HG02884 (cell line): ENCODE measurements around the gene TRIP4.
"Not testable (repeated sequence)": the region's sequence is repeated elsewhere in the genome, so short reads cannot be mapped to it uniquely, and the experiment has no call there.

ENCODE experiments used
- ATAC-seq: cut with Tn5 transposase; IDR thresholded peaks from one replicate; pipeline ENCODE4 v1.9.1; 2021; ENCODE audit warnings: mild to moderate bottlenecking, moderate library complexity; ENCODE audit not compliant: unreplicated experiment

TRIP4 gene

DNA sequence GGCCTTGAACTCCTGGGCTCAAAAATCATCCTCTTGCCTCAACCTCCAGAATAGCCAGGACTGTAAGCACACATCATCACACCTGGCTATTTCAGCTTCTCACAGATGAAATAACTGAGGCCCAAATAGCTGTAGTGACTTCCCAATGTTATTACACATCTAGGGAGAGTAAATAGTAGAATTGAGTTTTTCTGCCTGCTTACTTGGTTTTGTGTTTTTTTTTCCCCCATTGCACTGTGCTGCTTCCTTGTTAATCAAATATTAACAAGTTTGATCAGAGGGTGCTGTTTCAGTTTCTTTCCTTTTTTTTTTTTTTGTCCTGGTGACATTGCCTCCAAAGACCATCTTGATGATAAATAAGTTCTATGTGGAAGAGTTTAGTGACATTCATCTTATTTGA, 96.1 kb downstream of the TRIP4 start:
- no peak for ATAC-seq

DNA sequence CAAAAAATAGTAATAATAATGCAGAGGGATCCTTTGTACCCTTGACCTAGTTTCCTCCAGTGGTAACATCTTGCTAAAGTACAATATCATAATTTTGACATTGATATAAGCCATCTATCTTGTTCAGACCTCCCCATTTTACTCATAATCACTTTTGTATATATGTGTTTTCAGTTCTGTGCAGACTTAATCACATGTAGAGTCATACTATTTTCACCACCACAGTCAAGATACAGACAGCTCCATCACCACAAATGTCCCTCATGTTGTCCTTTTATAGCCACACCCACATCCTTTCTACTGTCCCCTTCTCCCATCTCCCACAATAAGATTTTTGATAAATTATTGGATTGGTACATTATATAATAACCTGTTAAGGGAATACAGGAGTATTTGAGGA, 98.2 kb downstream of the TRIP4 start:
- no peak for ATAC-seq

DNA sequence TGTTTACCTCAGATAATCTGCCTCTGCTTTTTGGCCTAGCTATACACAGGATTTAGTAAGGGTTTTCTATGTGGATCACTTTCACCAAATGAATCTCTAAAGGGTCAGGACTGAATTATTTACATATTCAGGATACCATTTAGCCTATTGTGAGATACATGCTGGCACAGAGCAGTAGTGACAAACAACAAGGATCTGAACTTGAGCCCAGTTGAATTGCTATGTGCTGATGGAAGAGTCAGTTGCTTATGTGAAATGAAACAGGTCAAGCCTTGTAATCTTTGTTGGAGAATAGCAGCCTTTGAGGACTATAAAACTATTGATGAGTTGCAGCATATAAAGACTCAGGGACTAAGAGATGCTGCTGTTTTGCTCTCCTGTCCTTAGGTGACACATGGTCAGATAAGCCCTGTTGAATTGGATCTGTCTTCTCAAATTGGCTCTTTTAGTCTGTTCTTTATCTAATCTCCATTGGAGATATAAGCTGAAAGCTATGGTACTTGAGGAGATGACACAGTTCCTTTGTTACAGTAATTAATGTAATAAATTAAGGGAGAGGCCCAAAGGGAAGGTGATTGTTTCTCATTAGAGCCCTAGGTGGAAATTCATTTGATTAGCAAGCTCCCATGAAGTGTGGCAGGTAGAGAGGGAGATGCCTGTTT, 103.1 kb downstream of the TRIP4 start:
- ATAC-seq = no peak

DNA sequence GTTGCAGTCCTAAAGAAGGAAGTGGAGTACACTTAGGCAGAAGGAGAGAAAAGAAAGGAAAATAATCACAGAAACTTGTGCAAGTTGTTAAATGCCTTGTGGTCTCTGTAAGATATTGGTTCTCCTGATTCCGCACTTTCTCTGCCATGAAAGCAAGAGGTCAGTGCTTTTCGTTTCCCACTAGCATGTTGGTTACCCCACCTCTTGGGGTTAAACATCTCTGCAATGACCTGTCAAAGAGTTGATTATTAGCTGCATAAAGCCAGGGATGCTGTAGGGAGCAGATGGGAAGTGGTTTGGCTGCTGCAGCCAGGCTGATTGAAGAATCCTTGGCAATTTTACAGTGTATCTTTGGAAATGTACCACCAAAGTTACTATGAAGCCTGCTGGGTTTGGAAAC, 106.0 kb downstream of the TRIP4 start:
- no peak for ATAC-seq

DNA sequence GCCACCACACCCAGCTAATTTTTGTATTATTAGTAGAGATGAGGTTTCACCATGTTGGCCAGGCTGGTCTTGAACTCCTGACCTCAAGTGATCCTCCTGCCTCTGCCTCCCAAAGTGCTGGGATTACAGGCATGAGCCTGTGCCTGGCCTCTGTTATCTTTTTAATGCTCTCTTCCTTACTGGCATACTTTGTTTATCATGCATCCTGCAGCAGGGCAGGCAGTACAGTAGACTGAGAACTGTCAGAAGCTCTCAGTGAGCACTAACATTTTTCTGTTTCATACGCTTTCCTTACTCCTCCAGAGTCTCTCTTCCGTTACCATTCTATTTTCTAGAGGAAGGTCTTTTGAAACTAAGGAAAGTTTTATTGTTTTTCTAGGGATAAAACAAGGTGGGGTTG, 108.3 kb downstream of the TRIP4 start:
- not testable (repeated sequence) for ATAC-seq

DNA sequence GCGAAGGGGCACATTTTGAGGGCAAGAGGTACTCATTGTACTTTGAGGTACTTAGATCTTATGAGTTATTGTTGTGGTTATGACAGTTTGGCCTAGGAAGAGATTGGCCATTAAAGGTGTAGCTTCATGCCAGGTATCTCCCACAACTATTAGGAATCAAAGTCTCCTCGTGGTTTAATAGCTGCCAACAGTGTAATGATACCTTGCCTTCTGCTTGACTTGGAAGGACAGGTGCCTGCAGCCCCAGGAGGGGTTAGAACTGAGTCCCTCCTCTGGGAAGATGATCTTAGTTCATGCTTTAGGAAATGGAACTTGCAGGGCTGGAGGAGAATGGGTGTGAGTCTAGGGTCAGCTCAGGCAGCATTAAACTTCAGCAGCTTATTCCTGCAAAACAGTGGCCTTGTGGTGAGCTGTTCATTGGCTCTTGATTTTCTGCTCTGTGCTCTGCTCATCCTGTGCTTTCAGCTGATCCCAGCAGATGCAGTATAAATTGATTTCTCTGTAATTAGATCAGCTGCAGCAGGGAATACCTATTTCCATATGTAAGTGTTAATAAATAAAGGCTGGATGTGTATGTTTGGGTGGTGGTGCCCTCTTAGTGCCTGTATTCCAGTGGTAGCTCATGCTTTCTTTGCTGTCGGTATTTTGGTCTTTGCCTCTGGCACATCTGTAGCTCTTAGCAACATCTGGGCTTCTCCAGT, 113.2 kb downstream of the TRIP4 start:
- ATAC-seq = no peak

DNA sequence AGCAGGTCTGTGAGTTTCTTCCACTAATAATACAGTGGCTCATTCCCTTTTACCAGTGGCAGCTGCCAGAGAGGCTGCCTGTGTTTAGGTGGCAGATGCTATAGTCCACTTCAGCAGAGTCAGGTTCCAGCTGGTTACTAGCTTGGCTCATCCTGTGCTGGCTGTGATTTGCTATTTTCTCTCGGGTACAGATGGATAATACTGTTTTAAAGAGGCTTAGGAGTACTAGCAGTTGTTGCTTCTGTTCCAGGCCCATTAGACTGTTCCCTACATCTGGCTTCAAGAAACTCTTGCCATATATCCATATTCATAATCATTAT, 113.7 kb downstream of the TRIP4 start:
- no peak for ATAC-seq

DNA sequence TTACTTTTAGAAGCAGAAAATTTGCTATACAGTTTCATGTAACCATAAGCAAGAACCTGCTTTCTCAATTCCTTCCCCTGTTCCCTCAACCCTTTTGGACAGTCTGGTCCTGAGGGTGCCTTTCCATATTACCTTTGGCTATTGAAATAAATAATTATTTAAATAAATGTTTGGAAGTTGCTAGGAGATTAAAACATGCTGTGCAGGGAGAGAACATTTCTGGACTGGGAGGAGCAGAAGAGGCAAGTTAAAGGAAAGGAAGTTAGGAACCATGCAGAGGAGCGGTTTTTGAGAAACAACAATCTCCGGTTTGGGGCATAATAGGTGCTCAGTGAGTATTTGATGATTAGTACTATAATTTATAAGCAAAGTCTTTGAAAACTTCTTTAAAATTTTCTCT, 114.5 kb downstream of the TRIP4 start:
- no peak for ATAC-seq

DNA sequence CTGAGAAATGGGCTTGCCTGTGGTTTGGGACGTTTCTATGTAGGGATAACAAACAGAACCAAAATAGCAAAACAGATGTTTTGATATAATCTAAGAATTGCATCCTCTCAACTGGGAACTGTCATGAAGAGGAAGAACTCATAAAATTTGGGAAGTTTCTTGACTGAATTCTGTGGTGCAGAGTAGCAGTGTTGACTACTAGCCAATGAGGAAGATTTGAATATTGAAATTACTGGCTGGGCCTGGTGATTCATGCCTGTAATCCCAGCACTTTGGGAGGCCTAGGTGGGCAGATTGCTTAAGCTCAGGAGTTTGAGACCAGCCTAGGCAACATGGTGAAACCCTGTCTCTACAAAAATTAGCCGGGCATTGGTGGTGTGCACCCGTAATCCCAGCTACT, 114.9 kb downstream of the TRIP4 start:
- no peak for ATAC-seq

DNA sequence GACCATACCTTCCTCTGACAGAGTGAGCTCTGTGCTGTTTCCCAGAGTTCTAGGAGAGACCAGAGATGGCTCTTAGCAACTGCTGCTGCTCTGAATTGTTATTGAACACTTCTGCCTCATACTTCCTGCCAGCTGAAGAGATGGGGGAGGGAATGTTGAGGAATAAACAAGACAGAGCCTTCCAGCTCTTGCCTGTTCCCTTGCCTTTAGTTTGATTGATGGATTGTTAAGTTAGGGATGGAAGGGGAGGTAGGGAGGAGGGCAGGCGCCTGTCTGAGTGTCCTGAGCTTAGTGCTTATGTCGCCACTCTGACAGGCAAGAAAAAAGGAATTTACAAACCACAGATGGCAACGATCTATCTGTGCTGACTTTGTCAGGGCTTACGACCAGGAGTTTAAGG, 115.6 kb downstream of the TRIP4 start:
- ATAC-seq = no peak

DNA sequence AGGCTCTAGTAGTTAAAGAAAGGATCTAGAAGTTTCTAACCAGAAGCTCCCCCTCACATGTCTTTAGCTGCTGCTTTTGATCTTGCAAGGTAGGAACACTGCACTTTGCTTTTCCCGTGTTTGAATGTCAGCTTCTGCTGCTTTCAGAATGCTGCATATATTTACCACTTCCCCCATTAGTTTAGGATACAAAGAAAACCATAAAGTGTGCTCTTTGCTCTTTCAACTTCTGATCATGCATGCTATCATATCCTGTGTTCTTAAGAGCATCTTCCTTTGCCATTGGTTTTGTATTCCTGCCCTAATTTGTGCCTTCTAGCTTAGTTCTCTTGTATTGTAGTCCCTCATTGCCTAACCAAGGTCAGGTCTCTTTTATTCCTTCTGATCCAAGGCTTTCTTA, 116.0 kb downstream of the TRIP4 start:
- no peak for ATAC-seq
